ENCODE data around the gene NRXN2. TPM values are rescaled to one million over a fixed set of nuclear protein-coding genes. Genes with fewer than 3 reads are reported as not detected.

NRXN2 gene
- total and polyA plus RNA-seq, 2 donors (not counting 3 experiments of a cell fraction or from before 2014, with no cell fraction given), result not detected

DNA sequence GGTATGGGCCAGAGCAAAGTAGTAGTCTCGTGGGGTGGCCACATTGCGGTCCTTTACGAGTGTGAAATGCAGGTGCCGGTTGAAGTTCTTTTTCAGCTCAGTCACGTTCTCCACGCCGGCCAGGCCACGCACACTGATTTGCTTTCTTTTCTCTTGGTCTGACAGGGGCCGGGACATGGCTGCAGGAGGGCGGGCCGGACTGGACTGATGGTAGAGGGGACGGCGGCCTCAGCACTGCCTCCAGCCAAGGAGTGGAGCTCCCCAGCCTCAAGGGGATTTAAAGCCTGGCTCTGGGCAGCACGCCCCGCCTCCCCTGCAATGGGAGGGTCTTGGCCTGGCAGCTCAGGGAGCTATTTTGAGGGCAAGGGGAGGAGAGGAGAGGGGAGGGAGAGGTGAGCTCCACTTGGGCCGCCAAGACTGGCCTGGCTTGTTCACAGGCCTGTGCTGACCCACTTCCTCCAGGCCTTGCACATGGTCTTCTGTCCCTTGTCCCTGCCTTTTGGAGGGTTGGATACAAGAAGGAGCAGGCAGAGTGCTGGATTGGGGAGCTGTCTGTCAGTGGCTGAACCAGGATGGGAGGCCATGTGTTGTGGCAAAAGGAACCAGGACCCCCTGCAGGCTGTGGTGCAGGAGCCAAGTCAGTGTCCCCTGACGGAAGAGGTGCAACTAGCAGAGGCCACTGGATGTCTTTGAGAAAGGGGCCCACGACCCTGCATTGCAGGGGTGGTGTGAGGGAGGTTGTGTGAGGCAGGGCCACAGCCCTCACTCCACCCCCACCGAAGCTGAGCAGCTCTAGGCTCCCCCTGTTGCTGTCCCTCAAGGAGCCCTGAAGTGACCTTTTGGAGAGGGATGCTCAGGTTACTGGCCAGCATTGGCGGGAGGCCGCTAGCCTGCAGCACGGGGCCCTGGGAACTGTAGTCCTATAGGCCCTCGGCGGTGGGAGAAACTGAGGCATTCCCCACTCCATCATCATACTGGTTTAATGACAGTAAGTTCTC is 37.0 kb upstream of the NRXN2 start, which contains the start of gene PYGM:
Gene PYGM (minus strand): TSS at position 253 of the 998 bp plus-strand sequence. CDS start 76 bp downstream, at position 177.
- TF ChIP-seq GATA2 (IDR thresholded peaks at IDR 0.05; ENCODE audit: insufficient read depth, insufficient read length, low read depth, low read length), result no peak
- peak; percentile 49 for TF ChIP-seq POLR2AphosphoS5 (IDR thresholded peaks at IDR 0.05; ENCODE audit: insufficient read depth, low read depth, low read length)
- DNase-seq (ENCODE audit: low read depth, low spot score), result no peak
- Histone ChIP-seq H3K9me1 (replicated peaks; ENCODE audit: control insufficient read depth, extremely low read depth, insufficient read depth, low read length) (no peaks in the 10 kb centered on the region), H3K4me2 (ENCODE audit: insufficient read depth, low read length) (no peak within 1 kb of the TSS), H2AFZ (ENCODE audit: low read depth, low read length) (no peak within 1 kb of the TSS), H3K4me1 (ENCODE audit: control insufficient read depth, extremely low read depth, insufficient read depth, low read length) (peaks cover 20% of the 10 kb centered on the region), H3K27me3 (ENCODE audit: control insufficient read depth in 2 of 2, insufficient read depth in 2 of 2, low read length in 2 of 2) (no peaks in the 10 kb centered on the region), H4K20me1 (replicated peaks; ENCODE audit: control insufficient read depth, extremely low read depth, insufficient read depth, low read length) (peaks cover 2% of the 10 kb centered on the region), H3K36me3 (ENCODE audit: control insufficient read depth in 2 of 2, extremely low read depth in 1 of 2, insufficient read depth in 2 of 2, low read length in 2 of 2) (peaks cover 20 to 21% of the 10 kb centered on the region in 2 experiments), H3K27ac (ENCODE audit: insufficient read depth, low read depth, low read length) (no peak within 1 kb of the TSS), H3K4me3 (replicated peaks in 1 of 3; ENCODE audit: insufficient read depth in 1 of 3, low read depth in 1 of 3, low read length in 3 of 3) (no peak within 1 kb of the TSS), H3K9ac (replicated peaks; ENCODE audit: extremely low read depth, insufficient read depth, low read length) (no peak within 1 kb of the TSS), H3K9me3 (replicated peaks; ENCODE audit: control insufficient read depth, insufficient read depth, low read length) (no peaks in the 10 kb centered on the region), H3K79me2 (ENCODE audit: control insufficient read depth, insufficient read depth, low read length) (peaks cover 4% of the 10 kb centered on the region)
- no peak for FAIRE-seq
- dilution Hi-C loops (cut with MboI; ENCODE audit: extremely low pct_ligation_motif_present, low sequenced_read_pairs), result no loop called here
- POLR2A ChIA-PET, result no interaction called here
- intact Hi-C loops (cut with micrococcal nuclease), result no loop called here
- no TSS peak for BruUV-seq (replicated peaks)
- CTCF ChIA-PET, result interaction anchor here (1.2 to 1.6 kb wide), 2 partner anchors 13 to 19 kb away, joined by 3 to 6 read pairs; partner anchors contain the start of gene SF1

DNA sequence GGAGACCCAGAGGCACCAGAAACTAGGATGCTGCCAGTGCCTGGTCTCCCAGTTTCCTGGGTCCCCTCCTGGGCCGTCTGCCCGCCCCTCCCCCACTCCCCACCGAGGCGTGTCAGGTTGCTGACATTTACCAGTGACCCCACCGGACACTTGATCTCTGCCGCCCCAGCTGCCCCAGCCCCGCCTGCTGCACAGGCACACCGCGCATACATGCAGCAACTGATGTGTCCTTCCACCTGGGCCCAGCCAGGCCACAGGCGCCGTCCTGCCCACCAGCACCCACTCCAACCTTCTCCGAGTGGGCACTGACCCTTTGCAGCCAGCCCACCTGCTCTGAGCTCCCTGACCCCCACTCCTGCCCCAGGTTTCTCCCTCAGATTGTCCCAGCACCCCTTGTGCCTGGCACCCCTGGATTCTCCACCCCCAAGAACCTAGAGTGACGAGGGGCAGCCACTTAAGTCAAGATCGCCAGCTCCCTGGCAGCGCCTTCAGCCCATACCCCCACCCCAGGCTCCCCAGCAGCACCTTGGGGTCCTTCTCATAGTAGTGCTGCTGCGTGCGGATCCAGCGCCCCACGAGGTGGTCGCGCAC is 36.2 kb upstream of the NRXN2 start:
- intact Hi-C loops (cut with micrococcal nuclease), result no loop called here
- BruUV-seq (replicated peaks), result no TSS peak
- Histone ChIP-seq H3K4me3 (replicated peaks in 1 of 3; ENCODE audit: insufficient read depth in 1 of 3, low read depth in 1 of 3, low read length in 3 of 3) (no peak overlapping the region), H4K20me1 (replicated peaks; ENCODE audit: control insufficient read depth, extremely low read depth, insufficient read depth, low read length) (no peaks in the 10 kb centered on the region), H3K27ac (ENCODE audit: insufficient read depth, low read depth, low read length) (no peak overlapping the region), H3K4me1 (ENCODE audit: control insufficient read depth, extremely low read depth, insufficient read depth, low read length) (peaks cover 16% of the 10 kb centered on the region), H3K4me2 (ENCODE audit: insufficient read depth, low read length) (no peak overlapping the region), H3K9me3 (replicated peaks; ENCODE audit: control insufficient read depth, insufficient read depth, low read length) (no peaks in the 10 kb centered on the region), H3K27me3 (ENCODE audit: control insufficient read depth in 2 of 2, insufficient read depth in 2 of 2, low read length in 2 of 2) (no peaks in the 10 kb centered on the region), H3K36me3 (ENCODE audit: control insufficient read depth in 2 of 2, extremely low read depth in 1 of 2, insufficient read depth in 2 of 2, low read length in 2 of 2) (peaks cover 12 to 16% of the 10 kb centered on the region in 2 experiments), H3K79me2 (ENCODE audit: control insufficient read depth, insufficient read depth, low read length) (no peaks in the 10 kb centered on the region), H3K9ac (replicated peaks; ENCODE audit: extremely low read depth, insufficient read depth, low read length) (no peak overlapping the region), H2AFZ (ENCODE audit: low read depth, low read length) (no peak overlapping the region), H3K9me1 (replicated peaks; ENCODE audit: control insufficient read depth, extremely low read depth, insufficient read depth, low read length) (no peaks in the 10 kb centered on the region)
- FAIRE-seq, result no peak
- CTCF ChIA-PET, result no interaction called here
- TF ChIP-seq POLR2AphosphoS5 (IDR thresholded peaks at IDR 0.05; ENCODE audit: insufficient read depth, low read depth, low read length) (peak; percentile 14), MYC (IDR thresholded peaks at IDR 0.05; ENCODE audit: low read depth, low read length) (no peak)
- DNase-seq (ENCODE audit: low read depth, low spot score), result no peak
- dilution Hi-C loops (cut with MboI; ENCODE audit: extremely low pct_ligation_motif_present, low sequenced_read_pairs), result no loop called here
- POLR2A ChIA-PET, result no interaction called here

Measured in endothelial cell of umbilical vein (primary cell).